Measurements from ENCODE around the gene SEMA4B. TPM values are rescaled to one million over a fixed set of nuclear protein-coding genes. Genes with fewer than 3 reads are reported as not detected.

SEMA4B gene
- total and polyA plus RNA-seq, 10 of the 15 experiments (the other 5 are each of a cell fraction or from before 2014, with no cell fraction given) = 0.87 to 26.0 (median 9.3) TPM

DNA sequence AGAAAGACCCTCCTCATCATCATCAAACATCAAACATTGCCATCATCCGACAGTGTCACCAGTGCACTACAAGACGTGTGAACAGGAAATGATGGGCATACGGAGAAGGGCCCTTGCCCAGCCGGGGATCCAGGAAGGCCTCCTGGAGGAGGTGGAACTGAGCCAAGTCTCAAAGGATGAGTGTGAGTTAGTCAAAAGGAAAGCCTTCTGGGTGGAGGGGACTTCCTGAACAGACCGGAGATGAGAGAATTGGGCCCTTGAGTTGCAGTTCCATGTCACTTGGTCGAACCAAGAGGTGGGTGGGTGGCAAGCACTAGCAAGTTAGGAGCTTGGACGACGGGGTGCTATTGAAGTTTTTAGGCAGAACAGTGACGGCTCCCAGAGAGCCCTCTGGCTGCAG lies 8.5 kb downstream of the SEMA4B start (continued):
- no peak for TF ChIP-seq BHLHE40 (IDR thresholded peaks at IDR 0.05; ENCODE audit: borderline replicate concordance in 1 of 2, low read depth in 2 of 2, low read length in 1 of 2)
- no peak for TF ChIP-seq NFYA (IDR thresholded peaks at IDR 0.05; ENCODE audit: borderline replicate concordance, low read depth, low read length)
- TF ChIP-seq ZNF274 (IDR thresholded peaks at IDR 0.05; ENCODE audit: insufficient read depth, insufficient read length) = no peak
- TF ChIP-seq SREBF1 (IDR thresholded peaks at IDR 0.05; ENCODE audit: low read length) = no peak
- TF ChIP-seq STAT1 (conservative IDR thresholded peaks at IDR 0.05) = no peak
- peak; percentile 66; the same call in 1 of the 2 replicates for TF ChIP-seq CREM (IDR thresholded peaks at IDR 0.05; ENCODE audit: low read depth)
- no peak for TF ChIP-seq HDAC6 (IDR thresholded peaks at IDR 0.05; ENCODE audit: unreplicated experiment)
- no peak for TF ChIP-seq ZNF384 (IDR thresholded peaks at IDR 0.05; ENCODE audit: borderline replicate concordance, low read depth, low read length)
- TF ChIP-seq GATAD2B (conservative IDR thresholded peaks at IDR 0.05; ENCODE audit: low read depth) = no peak
- TF ChIP-seq MTA3 (IDR thresholded peaks at IDR 0.05; ENCODE audit: borderline replicate concordance, low read length) = no peak
- TF ChIP-seq SUPT20H (IDR thresholded peaks at IDR 0.05; ENCODE audit: borderline replicate concordance, control insufficient read depth, low read depth, low read length) = no peak
- no peak for TF ChIP-seq POLR2A (IDR thresholded peaks at IDR 0.05; ENCODE audit: low read depth, low read length)
- TF ChIP-seq BACH1 (IDR thresholded peaks at IDR 0.05; ENCODE audit: borderline replicate concordance) = no peak
- TF ChIP-seq, protein P1, sequence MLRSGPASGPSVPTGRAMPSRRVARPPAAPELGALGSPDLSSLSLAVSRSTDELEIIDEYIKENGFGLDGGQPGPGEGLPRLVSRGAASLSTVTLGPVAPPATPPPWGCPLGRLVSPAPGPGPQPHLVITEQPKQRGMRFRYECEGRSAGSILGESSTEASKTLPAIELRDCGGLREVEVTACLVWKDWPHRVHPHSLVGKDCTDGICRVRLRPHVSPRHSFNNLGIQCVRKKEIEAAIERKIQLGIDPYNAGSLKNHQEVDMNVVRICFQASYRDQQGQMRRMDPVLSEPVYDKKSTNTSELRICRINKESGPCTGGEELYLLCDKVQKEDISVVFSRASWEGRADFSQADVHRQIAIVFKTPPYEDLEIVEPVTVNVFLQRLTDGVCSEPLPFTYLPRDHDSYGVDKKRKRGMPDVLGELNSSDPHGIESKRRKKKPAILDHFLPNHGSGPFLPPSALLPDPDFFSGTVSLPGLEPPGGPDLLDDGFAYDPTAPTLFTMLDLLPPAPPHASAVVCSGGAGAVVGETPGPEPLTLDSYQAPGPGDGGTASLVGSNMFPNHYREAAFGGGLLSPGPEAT (IDR thresholded peaks at IDR 0.05; ENCODE audit: low read depth) = peak; percentile 71
- TF ChIP-seq, protein P2, sequence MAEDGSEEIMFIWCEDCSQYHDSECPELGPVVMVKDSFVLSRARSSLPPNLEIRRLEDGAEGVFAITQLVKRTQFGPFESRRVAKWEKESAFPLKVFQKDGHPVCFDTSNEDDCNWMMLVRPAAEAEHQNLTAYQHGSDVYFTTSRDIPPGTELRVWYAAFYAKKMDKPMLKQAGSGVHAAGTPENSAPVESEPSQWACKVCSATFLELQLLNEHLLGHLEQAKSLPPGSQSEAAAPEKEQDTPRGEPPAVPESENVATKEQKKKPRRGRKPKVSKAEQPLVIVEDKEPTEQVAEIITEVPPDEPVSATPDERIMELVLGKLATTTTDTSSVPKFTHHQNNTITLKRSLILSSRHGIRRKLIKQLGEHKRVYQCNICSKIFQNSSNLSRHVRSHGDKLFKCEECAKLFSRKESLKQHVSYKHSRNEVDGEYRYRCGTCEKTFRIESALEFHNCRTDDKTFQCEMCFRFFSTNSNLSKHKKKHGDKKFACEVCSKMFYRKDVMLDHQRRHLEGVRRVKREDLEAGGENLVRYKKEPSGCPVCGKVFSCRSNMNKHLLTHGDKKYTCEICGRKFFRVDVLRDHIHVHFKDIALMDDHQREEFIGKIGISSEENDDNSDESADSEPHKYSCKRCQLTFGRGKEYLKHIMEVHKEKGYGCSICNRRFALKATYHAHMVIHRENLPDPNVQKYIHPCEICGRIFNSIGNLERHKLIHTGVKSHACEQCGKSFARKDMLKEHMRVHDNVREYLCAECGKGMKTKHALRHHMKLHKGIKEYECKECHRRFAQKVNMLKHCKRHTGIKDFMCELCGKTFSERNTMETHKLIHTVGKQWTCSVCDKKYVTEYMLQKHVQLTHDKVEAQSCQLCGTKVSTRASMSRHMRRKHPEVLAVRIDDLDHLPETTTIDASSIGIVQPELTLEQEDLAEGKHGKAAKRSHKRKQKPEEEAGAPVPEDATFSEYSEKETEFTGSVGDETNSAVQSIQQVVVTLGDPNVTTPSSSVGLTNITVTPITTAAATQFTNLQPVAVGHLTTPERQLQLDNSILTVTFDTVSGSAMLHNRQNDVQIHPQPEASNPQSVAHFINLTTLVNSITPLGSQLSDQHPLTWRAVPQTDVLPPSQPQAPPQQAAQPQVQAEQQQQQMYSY (CRISPR knock-in tag; IDR thresholded peaks at IDR 0.05) = no peak
- TF ChIP-seq, protein P3, sequence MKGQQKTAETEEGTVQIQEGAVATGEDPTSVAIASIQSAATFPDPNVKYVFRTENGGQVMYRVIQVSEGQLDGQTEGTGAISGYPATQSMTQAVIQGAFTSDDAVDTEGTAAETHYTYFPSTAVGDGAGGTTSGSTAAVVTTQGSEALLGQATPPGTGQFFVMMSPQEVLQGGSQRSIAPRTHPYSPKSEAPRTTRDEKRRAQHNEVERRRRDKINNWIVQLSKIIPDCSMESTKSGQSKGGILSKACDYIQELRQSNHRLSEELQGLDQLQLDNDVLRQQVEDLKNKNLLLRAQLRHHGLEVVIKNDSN (IDR thresholded peaks at IDR 0.05; ENCODE audit: borderline replicate concordance, extremely low read length, insufficient read depth, low read depth, low read length) = no peak
- no peak for TF ChIP-seq TBL1XR1 (IDR thresholded peaks at IDR 0.05; ENCODE audit: low read depth, low read length)
- no peak for TF ChIP-seq CHD1 (IDR thresholded peaks at IDR 0.05; ENCODE audit: low read depth, low read length)
- no peak for TF ChIP-seq JUND (IDR thresholded peaks at IDR 0.05; ENCODE audit: low read depth, low read length)
